IPS DF 4.7 (cell line): ENCODE measurements around the gene KSR2.
"Not testable (repeated sequence)": the region's sequence is repeated elsewhere in the genome, so short reads cannot be mapped to it uniquely, and the experiment has no call there.

ENCODE experiments used
- DNase-seq: peaks from one replicate; pipeline ENCODE4 v3.0.0-alpha.2; 2013; ENCODE audit warnings: low spot score; ENCODE audit errors: extremely low read depth

The KSR2 gene

GRCh38 chr12:117968826-117969659 is at the start of gene KSR2:
Gene KSR2, minus strand, starts transcription at chr12:117968990. Its CDS starts 735 bp downstream, at chr12:117968255.
- peak; percentile 62 for DNase-seq

DNA sequence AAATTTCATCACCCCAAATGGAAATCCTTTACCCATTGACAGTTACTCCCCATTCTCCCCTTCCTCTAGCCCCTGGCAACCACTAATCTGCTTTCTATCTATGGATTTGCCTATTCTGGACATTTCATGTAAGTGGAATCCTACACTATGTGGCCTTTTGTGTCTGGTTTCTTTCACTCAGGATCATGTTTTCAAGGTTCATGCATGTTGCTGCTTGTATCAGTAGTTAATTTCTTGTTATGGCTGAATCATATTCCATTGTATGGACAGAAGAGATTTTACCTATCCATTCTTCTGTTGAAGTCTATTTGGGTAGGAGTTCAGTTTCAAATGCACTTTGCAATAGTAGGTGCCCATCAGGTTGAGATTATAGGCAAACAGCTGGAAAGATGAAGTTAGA is 49.1 kb upstream of the KSR2 start:
- DNase-seq = no peak

- DNase-seq = peak; percentile 95
Measured at GRCh38 chr12:118016424-118017264, 47.9 kb upstream of the KSR2 start, which contains the start of gene RFC5. Gene RFC5, plus strand, starts transcription at chr12:118016703. Its CDS starts 125 bp downstream, at chr12:118016828.

GRCh38 chr12:118015944-118016343 is 47.2 kb upstream of the KSR2 start:
- DNase-seq = no peak

DNA sequence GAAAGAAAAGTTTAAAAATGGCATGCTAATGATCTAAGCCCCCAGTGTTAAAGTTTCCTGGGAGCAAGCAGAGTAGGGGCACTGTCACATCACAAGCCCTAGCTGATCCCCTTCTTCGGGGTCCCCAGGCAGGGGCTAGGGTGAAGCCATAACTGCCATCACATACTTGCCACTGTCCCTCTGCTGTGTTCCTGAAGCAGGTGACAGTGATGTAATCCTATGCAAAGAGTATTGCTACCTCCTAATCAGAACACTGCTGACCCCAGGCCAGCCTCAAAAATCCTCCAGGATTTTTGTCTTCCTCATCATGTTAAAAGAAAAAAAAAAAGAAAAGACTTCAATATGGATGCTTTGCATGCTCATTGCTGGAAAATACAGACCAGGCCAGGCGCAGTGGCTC is 46.5 kb upstream of the KSR2 start:
- DNase-seq = no peak

- no peak for DNase-seq
Measured at GRCh38 chr12:118013283-118013682, 44.5 kb upstream of the KSR2 start.

- DNase-seq = no peak
Measured at GRCh38 chr12:118011961-118012360, 43.2 kb upstream of the KSR2 start.

DNA sequence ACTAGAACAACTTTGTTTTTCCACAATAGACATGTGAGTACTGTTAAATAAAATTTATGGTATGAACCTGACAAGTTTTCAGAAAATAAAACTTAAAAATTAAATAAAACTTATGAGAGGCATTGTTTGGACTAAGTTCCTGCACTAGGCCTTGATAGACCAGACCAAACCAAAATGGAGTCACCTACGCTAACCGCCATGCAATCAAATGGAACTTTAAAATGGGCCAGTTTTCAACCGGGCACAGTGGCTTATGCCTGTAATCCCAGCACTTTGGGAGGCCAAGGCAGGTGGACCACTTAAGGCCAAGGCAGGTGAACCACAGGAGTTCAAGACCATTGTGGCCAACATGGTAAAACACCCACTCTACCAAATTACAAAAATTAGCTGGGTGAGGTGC is 42.6 kb upstream of the KSR2 start:
- DNase-seq = no peak

GRCh38 chr12:118010903-118011302 is 42.1 kb upstream of the KSR2 start:
- no peak for DNase-seq

DNA sequence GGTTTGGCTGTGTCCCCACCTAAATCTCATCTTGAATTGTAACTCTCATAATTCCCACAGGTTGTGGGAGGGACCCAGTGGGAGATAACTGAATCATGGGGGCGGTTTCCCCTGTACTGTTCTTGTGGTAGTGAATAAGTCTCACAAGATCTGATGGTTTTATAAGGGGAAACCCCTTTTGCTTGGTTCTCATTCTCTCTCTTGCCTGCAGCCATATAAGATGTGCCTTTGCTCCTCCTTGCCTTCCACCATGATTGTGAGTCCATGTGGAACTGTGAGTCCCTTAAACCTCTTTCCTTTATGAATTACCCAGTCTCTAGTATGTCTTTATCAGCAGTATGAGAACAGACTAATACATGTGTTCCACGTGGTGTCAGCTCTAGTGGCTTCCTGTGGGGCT is 31.0 kb upstream of the KSR2 start:
- not testable (repeated sequence) for DNase-seq

- no peak for DNase-seq
Measured at GRCh38 chr12:117998719-117999118, 29.9 kb upstream of the KSR2 start.

- no peak for DNase-seq
Measured at GRCh38 chr12:117994551-117995438, 26.0 kb upstream of the KSR2 start.

GRCh38 chr12:117986705-117987469 is 18.1 kb upstream of the KSR2 start:
- no peak for DNase-seq

GRCh38 chr12:117985182-117985581 is 16.4 kb upstream of the KSR2 start:
- DNase-seq = no peak

DNA sequence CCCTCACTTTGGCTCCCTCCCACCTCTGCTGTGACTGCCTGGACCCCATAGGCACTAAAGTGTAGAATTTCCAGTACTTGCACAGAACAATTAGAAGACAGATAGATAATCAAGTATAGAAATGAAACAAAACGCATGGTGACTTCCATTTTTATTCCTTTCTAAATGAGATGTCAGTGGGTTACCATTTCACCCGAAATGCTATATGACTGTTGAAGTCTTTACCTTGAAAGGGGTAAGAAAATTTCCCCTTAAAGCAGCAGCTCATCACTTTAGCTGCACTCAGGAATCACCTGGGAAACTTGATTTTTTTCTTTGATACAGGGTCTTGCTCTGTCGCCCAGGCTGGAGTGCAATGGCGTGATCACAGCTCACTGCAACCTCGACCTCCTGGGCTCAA is 12.5 kb upstream of the KSR2 start:
- DNase-seq = no peak

DNA sequence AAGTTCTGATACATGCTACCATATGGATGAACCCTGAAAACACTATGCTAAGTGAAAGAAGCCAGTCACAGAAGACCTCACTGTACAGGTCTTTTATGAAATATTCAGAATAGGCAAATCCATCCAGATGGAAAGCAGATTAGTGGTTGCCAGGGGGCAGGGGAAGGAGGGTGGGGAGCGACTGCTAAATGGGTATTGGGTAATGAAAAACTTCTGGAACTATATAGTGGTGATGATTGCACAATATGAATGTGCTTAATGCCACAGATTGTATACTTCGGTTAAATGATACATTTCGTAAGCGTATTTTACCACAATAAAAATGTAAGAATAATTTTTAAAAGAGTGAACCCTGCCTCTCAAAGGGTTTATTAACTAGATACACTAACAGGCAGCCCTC is 11.8 kb upstream of the KSR2 start:
- DNase-seq = no peak

- no peak for DNase-seq
Measured at GRCh38 chr12:117977373-117977772, 8.6 kb upstream of the KSR2 start.

DNA sequence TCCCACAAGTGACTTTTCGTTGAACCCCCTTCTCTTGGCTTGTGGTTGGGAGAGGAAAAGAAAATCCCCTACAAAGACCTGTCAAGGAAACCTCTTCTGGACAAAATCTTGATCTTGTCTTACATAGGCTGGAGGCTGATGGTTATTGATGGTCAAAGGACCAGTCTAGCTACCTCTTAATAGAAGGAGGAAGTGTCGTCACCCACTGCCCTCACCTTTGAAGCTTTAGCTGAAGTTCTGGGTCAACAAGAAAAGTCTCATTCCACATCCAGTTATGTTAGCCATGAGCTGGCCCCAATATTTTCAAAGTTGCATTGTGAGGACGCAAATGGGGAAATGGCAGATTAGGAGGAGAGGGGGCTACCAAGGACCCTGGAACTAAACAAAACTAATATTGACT is 6.2 kb upstream of the KSR2 start:
- no peak for DNase-seq

DNA sequence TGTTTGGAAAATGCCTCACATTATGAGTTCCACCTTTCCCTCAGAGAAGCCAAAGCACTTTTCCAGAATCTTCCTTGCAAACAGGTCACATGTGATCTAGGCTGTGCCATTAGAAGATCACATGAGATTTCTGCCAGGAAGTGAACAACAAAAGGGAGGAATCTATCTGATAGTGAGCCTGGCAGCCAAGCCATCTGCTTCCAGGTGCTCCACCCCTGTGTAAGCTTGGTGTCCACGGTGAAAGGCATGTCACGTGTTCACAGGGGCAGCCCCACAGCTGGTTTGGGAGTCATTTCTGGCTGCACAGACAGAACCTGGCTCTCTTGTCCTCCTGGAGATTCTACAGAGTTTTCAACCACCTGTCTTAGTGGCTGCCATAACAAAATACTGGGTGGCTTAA is 3.5 kb upstream of the KSR2 start:
- no peak for DNase-seq

- no peak for DNase-seq
Measured at GRCh38 chr12:117970334-117970733, 1.5 kb upstream of the KSR2 start.
